GM21737 (cell line): ENCODE data around the gene DCT.

Experiments
- ATAC-seq: cut with Tn5 transposase; IDR thresholded peaks from one replicate; pipeline ENCODE4 v1.9.1; 2021; ENCODE audit warnings: mild to moderate bottlenecking, moderate library complexity; ENCODE audit not compliant: unreplicated experiment

Gene DCT

GRCh38 chr13:94454906-94455305, 24.6 kb downstream of the DCT start:
- no peak for ATAC-seq

DNA sequence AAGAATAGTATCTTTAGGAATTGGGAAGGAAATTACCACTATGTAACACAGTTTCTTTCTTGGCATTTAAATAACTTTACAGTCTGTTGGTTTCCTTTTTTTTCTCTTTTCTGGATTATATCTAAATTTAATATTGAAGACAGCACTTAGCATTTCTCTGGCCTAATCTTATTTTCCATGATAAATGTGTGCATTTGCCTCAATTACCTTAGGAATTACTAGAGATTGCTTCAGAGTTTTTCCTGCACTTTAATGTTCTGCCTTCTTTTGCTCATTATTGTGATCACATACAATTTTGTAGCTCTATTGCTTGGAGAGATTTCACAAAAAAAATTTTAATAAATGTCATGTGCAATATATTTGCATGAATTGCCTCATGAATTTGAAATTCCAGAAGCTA, 25.1 kb downstream of the DCT start:
- no peak for ATAC-seq

DNA sequence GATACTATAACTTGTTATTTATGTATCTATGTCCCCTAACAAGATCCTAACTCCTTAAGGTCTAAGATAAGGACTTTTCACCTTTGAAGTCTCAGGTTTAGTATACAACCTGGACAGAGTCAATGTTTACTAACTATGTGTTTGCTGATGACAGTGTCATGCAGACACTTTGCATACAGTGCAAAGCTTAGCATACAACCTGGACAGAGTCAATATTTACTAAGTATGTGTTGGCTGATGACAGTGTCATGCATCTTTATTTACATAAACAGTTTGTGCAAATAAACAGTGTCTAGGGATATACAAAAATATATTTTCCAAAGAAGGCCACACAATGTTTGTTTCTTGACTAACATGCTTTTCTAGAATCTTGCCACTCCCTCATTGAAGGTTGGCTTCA, 34.7 kb downstream of the DCT start:
- no peak for ATAC-seq

DNA sequence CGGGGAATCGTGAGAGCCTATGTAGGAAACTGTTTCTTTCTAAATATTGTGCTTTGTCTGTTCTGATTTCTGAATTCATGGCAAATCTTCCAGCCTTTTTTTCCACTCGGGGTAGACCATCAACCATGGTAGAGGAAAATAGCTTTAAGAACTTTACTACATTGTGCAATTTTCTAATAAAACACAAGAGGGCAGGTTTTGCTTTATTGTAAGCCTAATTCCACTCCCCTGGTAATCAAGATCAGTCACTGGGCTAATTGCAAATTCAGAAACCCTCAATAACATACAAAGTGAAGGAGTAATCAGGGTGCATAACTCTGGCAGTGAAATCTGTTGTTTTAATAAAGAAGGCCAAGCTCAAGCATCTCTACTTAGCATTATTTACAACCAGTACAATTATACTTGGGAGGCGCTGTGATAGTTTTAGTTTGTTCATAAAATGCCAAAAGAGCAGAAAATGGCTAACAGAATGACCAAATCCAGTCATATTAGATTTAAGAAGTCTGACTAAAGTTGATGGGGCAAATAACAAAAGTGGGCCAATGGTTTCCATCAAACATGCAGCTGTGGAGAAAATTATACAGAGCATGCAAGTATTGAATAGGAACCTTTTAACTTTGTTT, 43.8 kb downstream of the DCT start:
- no peak for ATAC-seq

DNA sequence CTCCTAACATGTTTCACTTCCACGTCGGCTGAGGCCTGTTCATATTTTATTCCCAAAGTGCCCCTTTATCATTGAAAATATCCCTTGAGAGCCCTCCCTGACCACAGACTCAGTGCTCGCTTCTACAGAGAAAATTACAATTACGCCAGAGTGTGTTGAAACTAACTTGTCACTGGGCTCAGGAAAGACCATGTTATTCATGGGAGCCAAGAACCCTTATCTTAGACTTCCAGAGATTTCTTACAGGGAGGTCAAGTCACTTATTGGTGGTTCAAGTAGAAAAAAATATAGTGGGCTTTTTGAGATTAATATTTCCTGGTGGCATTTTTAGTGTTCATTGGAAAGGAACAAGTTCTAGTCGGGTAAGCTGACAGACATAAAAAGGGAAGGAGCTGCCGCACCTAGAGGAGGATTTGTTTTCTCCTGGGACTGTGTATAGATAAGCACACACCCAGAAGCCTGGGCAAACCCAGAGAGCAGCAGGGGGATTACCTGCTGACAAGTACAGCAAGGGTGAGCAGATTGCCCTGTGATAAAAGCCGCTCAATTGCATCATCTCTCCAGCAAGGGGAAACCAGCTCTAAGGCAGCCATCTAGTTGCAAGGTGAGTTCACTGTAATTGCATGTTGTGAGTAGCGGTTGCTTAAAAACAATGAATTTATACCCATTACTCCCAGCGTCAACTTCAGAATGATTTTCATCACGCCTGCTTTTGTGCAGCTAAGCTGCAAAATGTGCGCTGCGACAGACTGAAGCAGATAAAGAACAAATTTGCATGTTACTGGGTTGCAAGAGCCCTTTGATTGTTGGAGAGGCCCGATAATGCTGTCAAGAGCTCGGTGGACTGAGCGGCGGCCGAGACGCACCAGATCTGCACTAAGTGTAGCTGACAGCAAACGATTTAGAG, 46.2 kb downstream of the DCT start:
- ATAC-seq = no peak

- ATAC-seq = no peak
Observed at GRCh38 chr13:94431987-94432386, 47.5 kb downstream of the DCT start.

DNA sequence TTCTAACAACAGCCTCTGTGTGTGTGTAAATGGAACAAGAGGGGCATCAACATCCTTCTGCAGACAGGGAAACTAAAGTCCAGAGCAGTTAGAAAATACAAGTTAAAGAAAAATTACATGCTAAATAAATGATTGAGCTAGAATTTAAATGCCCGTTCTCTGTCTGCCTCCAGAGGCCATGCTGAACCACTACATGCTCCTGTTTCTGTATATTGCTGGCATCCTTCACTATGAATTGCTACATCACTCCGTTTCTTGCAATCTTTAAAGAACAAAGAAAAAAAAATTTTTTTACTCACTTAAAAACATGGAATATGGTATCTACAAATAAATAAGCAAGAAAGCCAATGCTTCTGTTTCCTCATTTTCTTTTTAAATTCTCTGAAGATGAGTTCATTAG, 47.9 kb downstream of the DCT start:
- ATAC-seq = no peak

DNA sequence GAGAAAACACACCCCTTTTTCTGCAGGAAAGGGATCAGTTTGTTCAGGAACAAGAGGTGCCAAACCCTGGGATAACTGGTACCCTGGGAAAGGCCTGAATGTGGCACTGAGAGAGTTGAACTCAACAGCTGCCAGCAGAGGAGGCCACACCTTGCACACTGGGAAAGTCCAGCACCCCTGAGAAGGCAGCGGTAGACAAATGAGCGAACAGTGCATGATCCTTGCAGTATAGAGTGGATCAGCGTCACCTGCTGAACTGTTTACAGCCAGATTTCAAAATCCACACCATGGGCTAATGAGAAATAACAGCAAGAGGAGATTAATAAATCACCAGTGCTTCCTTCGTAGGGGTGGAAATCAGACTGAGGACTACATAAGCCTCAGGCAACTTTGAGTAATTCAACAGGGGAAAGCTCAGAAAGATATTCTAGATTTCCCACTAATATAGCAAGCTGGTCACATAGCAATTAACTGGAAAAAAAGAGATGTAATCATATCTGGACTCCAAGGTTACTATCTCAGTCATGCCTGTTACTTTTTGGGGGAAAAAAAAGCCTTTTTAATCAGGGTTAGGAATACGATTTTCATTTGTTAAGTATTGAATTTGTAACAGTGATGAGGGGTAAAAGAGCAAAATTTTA, 52.0 kb downstream of the DCT start:
- no peak for ATAC-seq

DNA sequence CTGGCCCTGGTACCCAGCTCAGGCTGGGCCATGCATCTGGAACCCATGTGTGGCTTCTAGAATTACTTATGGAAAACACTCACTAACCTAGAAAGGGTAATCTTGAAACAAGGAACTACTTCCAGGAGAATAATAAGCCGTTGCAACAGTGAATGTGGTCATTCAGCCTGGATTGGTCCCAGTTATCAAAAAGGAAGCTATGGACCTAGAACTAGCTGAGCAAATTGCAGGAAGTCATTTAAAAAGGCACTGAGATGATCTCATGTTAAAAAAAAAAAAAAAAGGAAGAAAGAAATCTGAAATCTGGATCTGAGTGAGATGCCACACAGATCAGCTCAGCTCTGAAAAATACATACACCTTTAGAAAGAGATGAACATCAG, 59.6 kb downstream of the DCT start:
- no peak for ATAC-seq

GRCh38 chr13:94419304-94419924, 60.1 kb downstream of the DCT start:
- ATAC-seq = peak; percentile 52

- ATAC-seq = no peak
Observed at GRCh38 chr13:94417294-94417693, 62.2 kb downstream of the DCT start.

GRCh38 chr13:94416454-94417080, 62.9 kb downstream of the DCT start:
- no peak for ATAC-seq

DNA sequence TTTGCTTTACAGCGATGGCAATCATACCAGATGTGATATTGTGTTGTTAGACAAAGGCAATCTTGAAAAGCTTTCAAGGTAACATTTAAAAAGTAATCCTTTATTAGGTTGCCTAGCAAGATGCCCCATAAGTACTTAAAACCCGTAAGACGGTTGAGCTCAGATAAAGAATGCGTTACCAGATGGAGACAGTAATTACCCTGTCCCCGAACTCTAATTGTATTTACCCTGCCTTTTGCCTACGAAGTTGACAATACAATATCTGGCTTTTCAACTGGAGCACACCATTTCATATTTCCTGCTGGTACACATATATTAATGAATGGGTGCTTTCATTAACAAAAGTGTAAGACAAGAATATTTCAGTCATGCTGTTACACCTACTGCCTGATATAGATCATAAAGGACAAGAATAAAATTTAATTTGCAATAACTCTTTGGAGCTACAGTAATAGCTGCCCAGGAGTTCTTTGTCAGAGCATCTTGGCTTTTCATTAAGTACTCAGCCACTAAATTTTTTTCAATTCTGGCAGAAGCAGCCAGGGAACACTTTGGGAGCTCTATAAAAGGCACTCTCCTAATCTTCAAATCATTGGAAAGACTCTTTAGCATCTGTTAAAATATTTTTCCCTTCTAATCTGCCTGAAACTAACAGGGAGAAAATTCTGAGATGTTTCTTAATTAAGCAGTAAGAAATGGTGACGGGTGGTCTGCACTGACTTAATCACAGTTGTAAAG, 63.8 kb downstream of the DCT start:
- ATAC-seq = no peak

- no peak for ATAC-seq
Observed at GRCh38 chr13:94414708-94415107, 64.8 kb downstream of the DCT start.

- no peak for ATAC-seq
Observed at GRCh38 chr13:94414141-94414540, 65.3 kb downstream of the DCT start.

DNA sequence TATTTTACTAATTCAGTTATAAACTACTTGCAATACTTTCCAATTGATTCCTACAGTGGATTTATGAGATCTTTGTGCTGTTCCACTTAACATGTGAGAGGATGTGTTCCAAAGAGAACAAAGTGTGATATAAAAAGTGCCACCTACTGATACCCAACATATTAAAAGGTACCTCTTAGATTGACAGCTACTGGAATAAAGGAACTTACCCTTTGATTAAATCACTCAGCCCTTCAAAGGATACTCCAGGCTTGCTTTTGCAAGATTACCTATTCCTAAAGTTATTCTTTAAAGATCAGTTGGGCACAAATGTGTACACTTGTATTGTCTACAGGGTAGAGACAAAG, 65.9 kb downstream of the DCT start:
- no peak for ATAC-seq

GRCh38 chr13:94412870-94413597, 66.4 kb downstream of the DCT start:
- ATAC-seq = no peak

DNA sequence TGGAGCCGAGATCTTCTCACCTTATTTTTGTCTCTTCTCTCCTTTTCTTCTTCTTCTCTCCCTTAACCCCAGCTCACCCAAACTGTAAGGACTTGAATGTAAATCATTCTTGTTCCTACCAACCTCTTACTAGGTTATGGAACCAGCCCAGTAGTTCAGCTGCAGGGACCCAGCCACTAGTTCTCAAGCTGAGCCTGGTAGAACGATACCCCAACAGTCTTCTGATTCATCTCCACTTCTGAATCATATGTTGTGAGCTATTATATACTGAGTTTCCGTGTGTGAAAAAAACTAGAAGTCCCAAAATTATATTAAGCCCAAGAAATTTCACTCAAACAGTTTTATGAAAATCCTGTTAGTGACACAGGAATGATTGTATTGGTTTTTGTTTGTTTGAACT, 67.7 kb downstream of the DCT start:
- no peak for ATAC-seq

DNA sequence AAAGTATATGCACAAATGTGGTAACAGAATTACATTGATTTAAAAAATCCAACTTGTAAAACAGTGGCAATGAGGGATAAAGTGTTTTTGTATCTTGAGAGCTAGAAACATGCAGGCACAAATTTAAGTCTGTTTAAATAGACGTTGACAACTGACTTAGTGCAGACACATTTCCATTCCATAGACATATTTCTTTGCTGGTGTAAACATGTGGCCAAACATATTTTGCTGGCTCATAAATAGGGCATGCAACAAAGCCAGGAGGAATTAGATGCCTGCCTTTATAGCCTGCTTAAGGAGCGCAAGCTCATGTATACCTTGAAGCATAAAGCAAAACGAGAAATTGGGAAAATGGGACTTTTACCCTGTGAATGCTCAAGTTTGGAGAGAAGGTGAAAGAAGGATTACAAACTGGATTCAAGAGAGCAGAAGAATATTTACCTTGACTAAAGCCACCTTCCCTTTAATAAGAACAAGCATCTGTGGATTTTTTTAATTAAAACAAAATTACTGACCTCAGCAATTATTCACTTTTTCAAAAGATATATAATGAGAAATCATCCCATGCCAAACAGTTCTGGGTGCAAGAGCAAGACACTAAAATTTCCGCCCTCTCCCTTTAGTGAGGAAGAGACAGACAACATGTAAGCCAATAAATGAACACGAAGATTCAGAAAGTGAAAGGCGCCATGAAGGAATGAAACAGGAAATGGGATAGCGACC, 71.0 kb downstream of the DCT start:
- no peak for ATAC-seq
